Neuronal stem cell (in vitro differentiated cells): Measurements from ENCODE around the gene TMEM88.

ENCODE experiments used
- DNase-seq: peaks from one replicate; pipeline ENCODE4 v3.0.0-alpha.2; 2013; ENCODE audit warnings: low spot score
- H2AFZ ChIP-seq: one replicate; pipeline ENCODE4 v1.6.1; 2013; ENCODE audit warnings: mild to moderate bottlenecking, low read length, inconsistent platforms
- H2AK5ac ChIP-seq: 2 replicates; pipeline ENCODE4 v1.6.1; 2013; ENCODE audit warnings: low read depth, mild to moderate bottlenecking, inconsistent platforms, low read length, moderate library complexity, mixed read lengths
- H2BK120ac ChIP-seq: 2 replicates; pipeline ENCODE4 v1.6.1; 2013; ENCODE audit warnings: low read depth, mild to moderate bottlenecking, inconsistent platforms, low read length, moderate library complexity, mixed read lengths
- H2BK12ac ChIP-seq: one replicate; pipeline ENCODE4 v1.6.1; 2013; ENCODE audit warnings: low read length, inconsistent platforms
- H2BK15ac ChIP-seq: 2 replicates; pipeline ENCODE4 v1.6.1; 2013; ENCODE audit warnings: mild to moderate bottlenecking, low read length, inconsistent platforms, mixed read lengths
- H2BK5ac ChIP-seq: one replicate; pipeline ENCODE4 v1.6.1; 2013; ENCODE audit warnings: inconsistent platforms, mild to moderate bottlenecking, low read length, moderate library complexity
- H3K14ac ChIP-seq: one replicate; pipeline ENCODE4 v1.6.1; 2013; ENCODE audit warnings: low read length, inconsistent platforms
- H3K18ac ChIP-seq: 2 replicates; pipeline ENCODE4 v1.6.1; 2013; ENCODE audit warnings: low read length, inconsistent platforms
- H3K23ac ChIP-seq: 2 replicates; pipeline ENCODE4 v1.6.1; 2013; ENCODE audit warnings: low read depth, mild to moderate bottlenecking, mixed read lengths, low read length, inconsistent platforms; ENCODE audit not compliant: poor library complexity
- H3K27ac ChIP-seq: replicated peaks from 3 replicates; pipeline ENCODE4 v1.5.1; 2013; ENCODE audit warnings: low read length, inconsistent platforms
- H3K27me3 ChIP-seq, 3 experiments: 2 replicates each; pipeline ENCODE4 v1.6.1; 2013; ENCODE audit warnings: low read length in 3 of 3, mild to moderate bottlenecking in 2 of 3, inconsistent platforms in 1 of 3, low read depth in 1 of 3, mixed read lengths in 1 of 3, moderate library complexity in 1 of 3; ENCODE audit not compliant: control insufficient read depth in 3 of 3, insufficient read depth in 3 of 3
- H3K36me3 ChIP-seq, 2 donors: replicated peaks in 1 of 2; 2 replicates each; pipeline ENCODE4 v1.6.1; 2013; ENCODE audit warnings: low read length in 2 of 2; ENCODE audit not compliant: control insufficient read depth in 2 of 2, insufficient read depth in 2 of 2
- H3K4ac ChIP-seq: 2 replicates; pipeline ENCODE4 v1.6.1; 2013; ENCODE audit warnings: inconsistent platforms, mild to moderate bottlenecking, low read length, moderate library complexity
- H3K4me1 ChIP-seq, 2 donors: 1 replicate in 1 of 2; 2 replicates in 1 of 2; pipeline ENCODE4 v1.6.1; 2013; ENCODE audit warnings: low read length in 2 of 2, low read depth in 1 of 2; ENCODE audit not compliant: control insufficient read depth in 2 of 2, insufficient read depth in 1 of 2
- H3K4me2 ChIP-seq: one replicate; pipeline ENCODE4 v1.6.1; 2013; ENCODE audit warnings: mild to moderate bottlenecking, low read length, inconsistent platforms; ENCODE audit not compliant: insufficient read depth, poor library complexity, severe bottlenecking
- H3K4me3 ChIP-seq, 2 donors: 2 replicates each; pipeline ENCODE4 v1.5.1; 2013; ENCODE audit warnings: low read length in 2 of 2, mild to moderate bottlenecking in 2 of 2, inconsistent platforms in 1 of 2, moderate library complexity in 1 of 2
- H3K79me1 ChIP-seq: one replicate; pipeline ENCODE4 v1.6.1; 2013; ENCODE audit warnings: low read depth, mild to moderate bottlenecking, inconsistent platforms, low read length, moderate library complexity
- H3K9ac ChIP-seq: one replicate; pipeline ENCODE4 v1.6.1; 2013; ENCODE audit warnings: mild to moderate bottlenecking, low read depth, low read length, inconsistent platforms; ENCODE audit not compliant: poor library complexity
- H3K9me3 ChIP-seq, 2 donors: replicated peaks in 1 of 2; 2 replicates each; pipeline versions ENCODE3 to v1.6.1; 2013; ENCODE audit warnings: low read length in 2 of 2, mild to moderate bottlenecking in 2 of 2, inconsistent platforms in 1 of 2, low read depth in 1 of 2, mixed read lengths in 1 of 2, moderate library complexity in 1 of 2; ENCODE audit not compliant: control insufficient read depth in 2 of 2, insufficient read depth in 1 of 2
- H4K8ac ChIP-seq: one replicate; pipeline ENCODE4 v1.6.1; 2013; ENCODE audit warnings: low read depth, mild to moderate bottlenecking, inconsistent platforms, low read length, moderate library complexity
- H4K91ac ChIP-seq: one replicate; pipeline ENCODE4 v1.6.1; 2013; ENCODE audit warnings: low read length, low read depth, mild to moderate bottlenecking, inconsistent platforms; ENCODE audit not compliant: poor library complexity
- WGBS, 2 donors: extraction: QIAGEN DNeasy Blood & Tissue Kit; methylation state at CpG; one replicate each; pipeline ENCODE4 v1.1.7; 2013; ENCODE audit warnings: missing lambda C conversion rate in 2 of 2, mixed read lengths in 1 of 2; ENCODE audit not compliant: insufficient read length in 2 of 2, insufficient replicate concordance in 1 of 2; ENCODE audit errors: extremely low coverage in 2 of 2; 5-methylcytosine and 5-hydroxymethylcytosine counted together

TMEM88 gene

DNA sequence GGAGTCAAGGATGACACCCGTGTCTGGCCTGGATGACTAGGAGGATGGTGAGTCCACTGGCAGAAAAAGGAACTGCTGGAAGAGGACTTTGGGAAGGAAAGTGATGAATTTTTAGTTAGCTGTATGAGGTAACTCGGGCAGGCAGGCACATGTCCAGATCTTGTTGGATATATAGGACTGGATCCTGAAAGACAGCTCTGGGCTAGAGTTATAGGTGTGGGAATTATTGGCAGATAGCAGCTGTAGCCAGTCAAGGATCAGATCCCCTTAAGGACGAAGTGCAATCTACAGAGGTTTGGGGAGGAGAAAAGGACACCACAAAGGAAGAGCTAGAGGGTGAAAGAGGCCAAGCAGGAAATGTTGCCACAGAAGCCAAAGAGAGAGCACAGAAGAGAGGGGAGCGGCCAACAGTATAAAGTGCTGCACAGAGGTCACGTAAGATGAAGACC is 13.0 kb downstream of the TMEM88 start:
- no peak overlapping the region for H2AK5ac ChIP-seq
- WGBS, 2 donors = no CpG with 5 or more reads among the region's 5 CpGs
- peaks cover 0 to 62% of the 10 kb centered on the region in 2 donors for H3K36me3 ChIP-seq
- no peaks in the 10 kb centered on the region for H3K79me1 ChIP-seq
- no peak overlapping the region for H3K9ac ChIP-seq
- no peak overlapping the region for H2AFZ ChIP-seq
- no peak overlapping the region for H4K91ac ChIP-seq
- H3K9me3 ChIP-seq = no peaks in the 10 kb centered on the region
- H3K27me3 ChIP-seq = no peaks in the 10 kb centered on the region
- H2BK15ac ChIP-seq = no peak overlapping the region
- H3K14ac ChIP-seq = no peak overlapping the region
- no peak overlapping the region for H4K8ac ChIP-seq
- no peak for DNase-seq
- H3K23ac ChIP-seq = no peak overlapping the region
- H3K4me1 ChIP-seq = no peaks in the 10 kb centered on the region
- H3K27ac ChIP-seq = no peak overlapping the region
- no peak overlapping the region for H3K4me2 ChIP-seq
- H3K4ac ChIP-seq = no peak overlapping the region
- no peak overlapping the region for H2BK5ac ChIP-seq
- H2BK120ac ChIP-seq = no peak overlapping the region
- H3K18ac ChIP-seq = no peak overlapping the region
- H3K4me3 ChIP-seq = no peak overlapping the region
- no peak overlapping the region for H2BK12ac ChIP-seq

DNA sequence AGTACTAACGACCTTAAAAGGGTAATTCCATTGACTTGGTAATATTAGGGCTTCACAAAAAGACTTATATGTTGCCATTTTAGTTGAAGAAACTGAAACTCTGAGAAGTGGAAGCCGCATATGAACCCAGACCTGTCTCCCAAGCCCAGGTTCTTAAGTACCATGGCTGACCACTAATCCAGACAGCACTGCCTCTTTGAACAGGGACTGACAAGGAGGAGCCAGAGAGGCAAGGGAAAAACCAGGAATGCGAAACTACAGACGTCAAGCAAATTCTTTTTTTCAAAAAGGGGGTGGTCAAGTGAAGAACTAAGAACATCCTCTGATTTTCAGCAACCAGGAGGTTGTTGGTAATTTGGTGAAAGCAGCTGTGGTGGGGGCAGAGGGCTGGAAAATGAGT is 18.2 kb downstream of the TMEM88 start:
- no peak overlapping the region for H3K4me2 ChIP-seq
- H3K79me1 ChIP-seq = no peaks in the 10 kb centered on the region
- no peak overlapping the region for H3K4me3 ChIP-seq
- no peak overlapping the region for H4K8ac ChIP-seq
- no peak overlapping the region for H2AFZ ChIP-seq
- peaks cover 0 to 70% of the 10 kb centered on the region in 2 donors for H3K36me3 ChIP-seq
- no peak overlapping the region for H3K4ac ChIP-seq
- no peak overlapping the region for H2BK15ac ChIP-seq
- H3K18ac ChIP-seq = no peak overlapping the region
- no peak overlapping the region for H2BK5ac ChIP-seq
- no peak overlapping the region for H3K9ac ChIP-seq
- H3K23ac ChIP-seq = no peak overlapping the region
- H3K27me3 ChIP-seq = no peaks in the 10 kb centered on the region
- no peak overlapping the region for H4K91ac ChIP-seq
- H2BK12ac ChIP-seq = no peak overlapping the region
- WGBS, 2 donors = no CpG with 5 or more reads among the region's 4 CpGs
- H3K14ac ChIP-seq = no peak overlapping the region
- DNase-seq = no peak
- H2BK120ac ChIP-seq = no peak overlapping the region
- no peak overlapping the region for H2AK5ac ChIP-seq
- no peaks in the 10 kb centered on the region for H3K4me1 ChIP-seq
- H3K9me3 ChIP-seq = no peaks in the 10 kb centered on the region
- no peak overlapping the region for H3K27ac ChIP-seq

DNA sequence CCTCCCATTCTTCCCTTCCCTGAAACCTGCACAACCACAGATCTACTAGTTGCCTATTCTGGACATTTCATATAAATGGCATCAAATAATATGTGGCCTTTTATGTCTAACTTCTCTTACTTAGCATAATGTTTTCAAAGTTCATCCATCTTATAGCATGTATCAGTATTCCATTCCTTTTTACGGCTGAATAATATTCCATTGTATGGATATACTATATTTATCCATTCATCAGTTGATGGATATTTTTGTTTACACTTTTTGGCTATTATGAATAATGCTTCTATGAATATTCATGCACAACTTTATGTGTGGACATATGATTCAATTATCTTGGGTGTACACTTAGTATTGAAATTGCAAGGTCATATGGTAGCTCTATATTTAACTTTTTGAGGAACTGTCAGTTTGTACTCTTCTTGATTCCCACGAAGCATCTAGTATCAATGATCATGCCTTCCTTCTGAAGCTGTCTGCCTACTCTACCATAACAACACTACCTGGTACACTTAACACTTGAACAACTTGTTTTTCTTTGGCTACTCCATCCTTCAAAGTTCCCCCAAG is 21.0 kb downstream of the TMEM88 start:
- H4K91ac ChIP-seq = no peak overlapping the region
- H2BK5ac ChIP-seq = no peak overlapping the region
- no peak overlapping the region for H3K9ac ChIP-seq
- WGBS, 2 donors = no CpG with 5 or more reads among the region's 2 CpGs
- no peak overlapping the region for H3K14ac ChIP-seq
- no peaks in the 10 kb centered on the region for H3K27me3 ChIP-seq
- H3K18ac ChIP-seq = no peak overlapping the region
- no peak overlapping the region for H3K4me2 ChIP-seq
- no peaks in the 10 kb centered on the region for H3K9me3 ChIP-seq
- no peak overlapping the region for H2BK15ac ChIP-seq
- no peak overlapping the region for H3K23ac ChIP-seq
- peaks cover 3 to 89% of the 10 kb centered on the region in 2 donors for H3K36me3 ChIP-seq
- no peak overlapping the region for H2AK5ac ChIP-seq
- no peak overlapping the region for H3K27ac ChIP-seq
- no peak overlapping the region for H3K4ac ChIP-seq
- no peaks in the 10 kb centered on the region for H3K4me1 ChIP-seq
- no peak overlapping the region for H2AFZ ChIP-seq
- no peak overlapping the region for H2BK12ac ChIP-seq
- no peak for DNase-seq
- H2BK120ac ChIP-seq = no peak overlapping the region
- H4K8ac ChIP-seq = no peak overlapping the region
- H3K79me1 ChIP-seq = no peaks in the 10 kb centered on the region
- no peak overlapping the region for H3K4me3 ChIP-seq

DNA sequence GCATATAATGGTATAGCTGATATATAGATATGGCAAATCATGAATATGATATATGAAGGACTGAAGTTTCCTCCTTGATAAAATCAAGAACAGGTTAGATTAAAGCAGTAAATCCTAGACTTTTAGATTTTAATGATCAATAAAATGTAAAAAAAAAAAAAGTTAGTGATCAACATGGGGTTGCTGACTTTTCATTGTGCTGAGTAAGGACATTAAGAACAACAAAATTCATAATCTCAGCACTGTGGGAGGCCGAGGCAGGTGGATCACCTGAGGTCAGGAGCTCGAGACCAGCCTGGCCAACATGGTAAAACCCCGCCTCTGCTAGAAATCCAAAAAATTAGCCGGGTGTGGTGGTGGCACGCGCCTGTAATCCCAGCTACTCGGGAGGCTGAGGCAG is 23.4 kb downstream of the TMEM88 start:
- Histone ChIP-seq H4K8ac (no peak overlapping the region), H3K4me2 (no peak overlapping the region), H3K4me1 (no peaks in the 10 kb centered on the region), H3K27ac (no peak overlapping the region), H2BK12ac (no peak overlapping the region), H3K4ac (no peak overlapping the region), H2BK5ac (no peak overlapping the region), H3K18ac (no peak overlapping the region), H3K9ac (no peak overlapping the region), H2AK5ac (no peak overlapping the region), H3K27me3 (peaks cover 0 to 3% (median 0%) of the 10 kb centered on the region in 3 experiments), H3K23ac (no peak overlapping the region), H2AFZ (no peak overlapping the region), H4K91ac (no peak overlapping the region), H3K9me3 (no peaks in the 10 kb centered on the region), H3K36me3 (peaks cover 6 to 94% of the 10 kb centered on the region in 2 donors), H3K79me1 (no peaks in the 10 kb centered on the region), H3K4me3 (no peak overlapping the region), H2BK120ac (no peak overlapping the region), H2BK15ac (no peak overlapping the region), H3K14ac (no peak overlapping the region)
- WGBS, 2 donors = no CpG with 5 or more reads among the region's 7 CpGs
- DNase-seq = no peak
